Breast epithelium (tissue), 3 donors: ENCODE results near the gene HIP1R.

Experiments
- CTCF ChIP-seq, 3 donors: fragments of 450-650 bp; IDR thresholded peaks; one replicate each; pipeline ENCODE4 v1.5.1; 2016 to 2017; ENCODE audit warnings: antibody characterized with exemption in 3 of 3, mild to moderate bottlenecking in 3 of 3, moderate library complexity in 3 of 3
- POLR2A ChIP-seq: fragments of 450-650 bp; IDR thresholded peaks from one replicate; pipeline ENCODE4 v1.6.1; 2016; ENCODE audit warnings: antibody characterized with exemption, mild to moderate bottlenecking, moderate library complexity
- POLR2AphosphoS5 ChIP-seq, 3 donors: sonication (generic); formaldehyde crosslinking; IDR thresholded peaks; one replicate each; pipeline ENCODE4 v1.6.1; 2017; ENCODE audit warnings: antibody characterized with exemption in 3 of 3

GRCh38 chr12:122834921-122835749 is at the start of gene HIP1R:
- no peak for TF ChIP-seq CTCF (IDR thresholded peaks at IDR 0.05)
- no peak for TF ChIP-seq POLR2A
- peak in 1 of 3 donors; percentile 51 for TF ChIP-seq POLR2AphosphoS5 (IDR thresholded peaks at IDR 0.05)
